Measurements from ENCODE around the gene SMIM27.

SMIM27 gene

GRCh38 chr9:32524892-32525708 is 27.0 kb upstream of the SMIM27 start:
- H3K27ac ChIP-seq (replicated peaks), result no peak overlapping the region

GRCh38 chr9:32525709-32526030 is 26.5 kb upstream of the SMIM27 start:
- peak in 1 of 2 experiments; percentile 4 for DNase-seq (ENCODE audit: low read depth in 1 of 2, low spot score in 1 of 2)
- H3K4me3 ChIP-seq (replicated peaks; ENCODE audit: insufficient read depth, low read length), result peak overlapping the region; percentile 61
- peak overlapping the region; percentile 59 for H3K27ac ChIP-seq (replicated peaks)
- TF ChIP-seq SPI1 (IDR thresholded peaks at IDR 0.05; ENCODE audit: borderline replicate concordance, low read depth) (no peak), REST (IDR thresholded peaks at IDR 0.05; ENCODE audit: insufficient replicate concordance, low read depth) (no peak), GABPA (IDR thresholded peaks at IDR 0.05; ENCODE audit: low read depth) (no peak), POLR2AphosphoS5 (IDR thresholded peaks at IDR 0.05; ENCODE audit: low read depth) (no peak), CTCF (IDR thresholded peaks at IDR 0.05; ENCODE audit: insufficient read depth, low read length) (no peak)
- no peaks in the 10 kb centered on the region for H3K27me3 ChIP-seq (ENCODE audit: insufficient read depth, poor library complexity, severe bottlenecking)

More at GRCh38 chr9:32524892-32525708, 27.0 kb upstream of the SMIM27 start:
- TF ChIP-seq GABPA (IDR thresholded peaks at IDR 0.05; ENCODE audit: low read depth) (no peak), REST (IDR thresholded peaks at IDR 0.05; ENCODE audit: insufficient replicate concordance, low read depth) (no peak), POLR2AphosphoS5 (IDR thresholded peaks at IDR 0.05; ENCODE audit: low read depth) (no peak), CTCF (IDR thresholded peaks at IDR 0.05; ENCODE audit: insufficient read depth, low read length) (no peak), SPI1 (IDR thresholded peaks at IDR 0.05; ENCODE audit: borderline replicate concordance, low read depth) (no peak)
- DNase-seq (ENCODE audit: low read depth in 1 of 2, low spot score in 1 of 2), result peak in 1 of 2 experiments; percentile 25
- H3K27me3 ChIP-seq (ENCODE audit: insufficient read depth, poor library complexity, severe bottlenecking), result no peaks in the 10 kb centered on the region
- peak overlapping the region; percentile 61 for H3K4me3 ChIP-seq (replicated peaks; ENCODE audit: insufficient read depth, low read length)

- DNase-seq (ENCODE audit: low read depth in 1 of 2, low spot score in 1 of 2), result peak; percentile 60 to 74
- Histone ChIP-seq H3K27me3 (ENCODE audit: insufficient read depth, poor library complexity, severe bottlenecking) (no peaks in the 10 kb centered on the region), H3K4me3 (replicated peaks; ENCODE audit: insufficient read depth, low read length) (peak within 1 kb of the TSS; percentile 61), H3K27ac (replicated peaks) (peak within 1 kb of the TSS; percentile 59)
- TF ChIP-seq POLR2AphosphoS5 (IDR thresholded peaks at IDR 0.05; ENCODE audit: low read depth), result peak; percentile 32; the same call in 1 of the 2 replicates
- TF ChIP-seq CTCF (IDR thresholded peaks at IDR 0.05; ENCODE audit: insufficient read depth, low read length), result peak; percentile 19
- TF ChIP-seq SPI1 (IDR thresholded peaks at IDR 0.05; ENCODE audit: borderline replicate concordance, low read depth), result no peak
- no peak for TF ChIP-seq GABPA (IDR thresholded peaks at IDR 0.05; ENCODE audit: low read depth)
Observed at GRCh38 chr9:32526041-32526706, 26.0 kb upstream of the SMIM27 start, which contains the start of gene RIGI. Gene RIGI, minus strand, starts transcription at chr9:32526196. Its CDS starts 30 bp downstream, at chr9:32526166.
